Measurements from ENCODE around the gene LCMT1.

LCMT1 gene

GRCh38 chr16:25084797-25085196, 26.7 kb upstream of the LCMT1 start:
- no peaks in the 10 kb centered on the region for H3K9me3 ChIP-seq (replicated peaks in 1 of 11)
- no peak for TF ChIP-seq Cebpa-rat (IDR thresholded peaks at IDR 0.05)
- no peak overlapping the region for H3K27ac ChIP-seq
- no peaks in the 10 kb centered on the region for H3K36me3 ChIP-seq
- H3K27me3 ChIP-seq, result no peaks in the 10 kb centered on the region
- H4K20me1 ChIP-seq, result no peaks in the 10 kb centered on the region
- H3K4me1 ChIP-seq, result no peaks in the 10 kb centered on the region
- no peak overlapping the region for H3K9ac ChIP-seq
- no peak overlapping the region for H3K4me2 ChIP-seq
- H3K4me3 ChIP-seq, result no peak overlapping the region

GRCh38 chr16:25087761-25088160, 23.8 kb upstream of the LCMT1 start:
- TF ChIP-seq Cebpa-rat (IDR thresholded peaks at IDR 0.05), result no peak
- H3K4me3 ChIP-seq, result no peak overlapping the region
- no peaks in the 10 kb centered on the region for H3K27me3 ChIP-seq

GRCh38 chr16:25089351-25089750, 22.2 kb upstream of the LCMT1 start:
- no peaks in the 10 kb centered on the region for H4K20me1 ChIP-seq
- H3K9me3 ChIP-seq (replicated peaks in 1 of 11), result no peaks in the 10 kb centered on the region
- no peaks in the 10 kb centered on the region; a peak in 1 of 22 replicates for H3K36me3 ChIP-seq
- no peaks in the 10 kb centered on the region for H3K27me3 ChIP-seq
- H3K9ac ChIP-seq, result no peak overlapping the region
- H3K27ac ChIP-seq, result no peak overlapping the region
- H3K4me2 ChIP-seq, result no peak overlapping the region
- no peak for TF ChIP-seq Cebpa-rat (IDR thresholded peaks at IDR 0.05)
- H3K4me3 ChIP-seq, result no peak overlapping the region
- H3K4me1 ChIP-seq, result peaks cover 15 to 21% (median 19%) of the 10 kb centered on the region in 10 experiments

More at GRCh38 chr16:25087761-25088160, 23.8 kb upstream of the LCMT1 start:
- H3K4me2 ChIP-seq, result no peak overlapping the region
- H3K4me1 ChIP-seq, result peaks cover 0 to 5% (median 3%) of the 10 kb centered on the region in 10 experiments; a peak in 11 of 20 replicates
- H4K20me1 ChIP-seq, result no peaks in the 10 kb centered on the region
- H3K9ac ChIP-seq, result no peak overlapping the region
- H3K27ac ChIP-seq, result no peak overlapping the region
- no peaks in the 10 kb centered on the region for H3K9me3 ChIP-seq (replicated peaks in 1 of 11)
- no peaks in the 10 kb centered on the region; a peak in 1 of 22 replicates for H3K36me3 ChIP-seq

GRCh38 chr16:25092441-25092840, 19.1 kb upstream of the LCMT1 start:
- Histone ChIP-seq H3K4me1 (peaks cover 22 to 31% (median 26%) of the 10 kb centered on the region in 10 experiments), H4K20me1 (no peaks in the 10 kb centered on the region), H3K4me3 (no peak overlapping the region), H3K27ac (peak overlapping the region in 7 of 11 experiments; percentile 10 to 50 (median 42); a peak in 4 of 22 replicates), H3K27me3 (no peaks in the 10 kb centered on the region), H3K4me2 (peak overlapping the region in 6 of 11 experiments; percentile 19 to 65 (median 53); a peak in 7 of 22 replicates), H3K9ac (no peak overlapping the region), H3K36me3 (no peaks in the 10 kb centered on the region; a peak in 1 of 22 replicates), H3K9me3 (replicated peaks in 1 of 11) (no peaks in the 10 kb centered on the region)
- no peak for TF ChIP-seq Cebpa-rat (IDR thresholded peaks at IDR 0.05)

DNA sequence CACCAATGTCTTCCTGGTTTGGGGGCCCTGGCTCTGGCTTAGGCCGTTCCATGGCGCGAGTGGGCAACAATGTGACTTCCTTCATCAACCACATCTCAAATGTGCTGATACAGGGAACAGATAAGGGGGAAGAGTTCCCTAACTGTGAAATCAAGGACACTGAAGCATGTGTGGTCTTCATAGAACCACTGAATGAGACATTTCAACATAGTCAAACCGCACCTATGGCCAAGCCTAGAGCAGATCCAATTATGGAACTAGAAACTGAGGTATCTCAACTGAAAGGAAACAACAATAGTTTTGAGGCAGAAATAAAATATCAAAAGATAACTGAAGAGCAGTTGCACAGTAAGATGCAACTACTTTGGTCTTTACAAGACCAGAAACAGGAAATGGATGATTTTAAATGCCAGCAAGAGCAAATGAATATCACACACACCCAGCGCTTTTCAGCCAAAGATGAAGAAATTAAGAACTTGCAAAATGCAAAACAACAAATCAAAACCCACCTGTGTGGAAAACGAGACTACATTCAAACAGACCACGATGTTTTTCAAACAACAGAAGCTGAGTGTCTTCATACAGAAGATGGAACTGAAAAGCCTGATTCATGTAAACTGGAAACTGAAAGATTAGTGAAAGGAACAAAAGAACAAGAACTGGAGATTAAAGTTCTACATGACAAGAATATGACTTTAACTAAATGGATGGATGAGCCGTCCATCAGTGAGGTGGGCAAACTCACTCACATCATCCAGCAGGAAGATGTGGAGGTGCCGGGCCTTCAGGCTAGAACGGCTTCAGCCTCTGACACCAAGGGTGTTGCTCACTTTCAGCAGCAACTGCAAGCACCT, 18.1 kb upstream of the LCMT1 start:
- Histone ChIP-seq H3K36me3 (no peaks in the 10 kb centered on the region; a peak in 1 of 22 replicates), H3K27ac (peak overlapping the region in 9 of 11 experiments; percentile 10 to 50 (median 43); a peak in 11 of 22 replicates), H3K9me3 (replicated peaks in 1 of 11) (no peaks in the 10 kb centered on the region), H4K20me1 (no peaks in the 10 kb centered on the region), H3K4me3 (no peak overlapping the region), H3K4me1 (peaks cover 22 to 31% (median 26%) of the 10 kb centered on the region in 10 experiments), H3K27me3 (no peaks in the 10 kb centered on the region), H3K4me2 (peak overlapping the region; percentile 19 to 65 (median 43); a peak in 20 of 22 replicates), H3K9ac (peak overlapping the region in 1 of 11 experiments; percentile 24; a peak in 1 of 22 replicates)
- no peak for TF ChIP-seq Cebpa-rat (IDR thresholded peaks at IDR 0.05)

GRCh38 chr16:25094596-25094995, 16.9 kb upstream of the LCMT1 start:
- Histone ChIP-seq H3K4me1 (peaks cover 22 to 31% (median 26%) of the 10 kb centered on the region in 10 experiments), H3K4me2 (peak overlapping the region; percentile 19 to 65 (median 43); a peak in 20 of 22 replicates)

GRCh38 chr16:25095636-25096035, 15.9 kb upstream of the LCMT1 start:
- no peak overlapping the region for H3K4me2 ChIP-seq
- no peaks in the 10 kb centered on the region for H4K20me1 ChIP-seq
- no peaks in the 10 kb centered on the region for H3K9me3 ChIP-seq (replicated peaks in 1 of 11)
- H3K27me3 ChIP-seq, result no peaks in the 10 kb centered on the region
- no peak overlapping the region for H3K4me3 ChIP-seq
- H3K9ac ChIP-seq, result no peak overlapping the region
- peaks cover 22 to 31% (median 26%) of the 10 kb centered on the region in 10 experiments for H3K4me1 ChIP-seq
- TF ChIP-seq Cebpa-rat (IDR thresholded peaks at IDR 0.05), result no peak
- no peaks in the 10 kb centered on the region; a peak in 1 of 22 replicates for H3K36me3 ChIP-seq
- no peak overlapping the region for H3K27ac ChIP-seq

More at GRCh38 chr16:25094596-25094995, 16.9 kb upstream of the LCMT1 start:
- H3K27ac ChIP-seq, result peak overlapping the region in 4 of 11 experiments; percentile 17 to 49 (median 32); a peak in 4 of 22 replicates
- peak overlapping the region in 1 of 11 experiments; percentile 24; a peak in 1 of 22 replicates for H3K9ac ChIP-seq
- no peaks in the 10 kb centered on the region for H3K9me3 ChIP-seq (replicated peaks in 1 of 11)
- no peak overlapping the region for H3K4me3 ChIP-seq
- TF ChIP-seq Cebpa-rat (IDR thresholded peaks at IDR 0.05), result peak in 1 of 11 experiments; percentile 13; a peak in 1 of 22 replicates
- no peaks in the 10 kb centered on the region; a peak in 1 of 22 replicates for H3K36me3 ChIP-seq
- H4K20me1 ChIP-seq, result no peaks in the 10 kb centered on the region
- H3K27me3 ChIP-seq, result no peaks in the 10 kb centered on the region

GRCh38 chr16:25097276-25097975, 14.1 kb upstream of the LCMT1 start:
- no peaks in the 10 kb centered on the region for H3K27me3 ChIP-seq
- H3K36me3 ChIP-seq, result no peaks in the 10 kb centered on the region
- H4K20me1 ChIP-seq, result no peaks in the 10 kb centered on the region
- no peaks in the 10 kb centered on the region for H3K9me3 ChIP-seq (replicated peaks in 1 of 11)
- H3K27ac ChIP-seq, result no peak overlapping the region
- TF ChIP-seq Cebpa-rat (IDR thresholded peaks at IDR 0.05), result no peak
- H3K4me1 ChIP-seq, result peaks cover 22 to 31% (median 26%) of the 10 kb centered on the region in 10 experiments
- H3K9ac ChIP-seq, result no peak overlapping the region
- no peak overlapping the region for H3K4me3 ChIP-seq
- H3K4me2 ChIP-seq, result 0 out of 22 replicates have a peak overlapping the region, but pooled peaks of 1 of the 11 experiments have one; percentile 12

GRCh38 chr16:25100511-25100910, 11.0 kb upstream of the LCMT1 start:
- peaks cover 0 to 1% (median 0%) of the 10 kb centered on the region in 10 experiments; a peak in 2 of 20 replicates for H3K4me1 ChIP-seq
- no peak overlapping the region for H3K4me3 ChIP-seq
- H3K27ac ChIP-seq, result no peak overlapping the region
- no peak for TF ChIP-seq Cebpa-rat (IDR thresholded peaks at IDR 0.05)
- H3K9ac ChIP-seq, result no peak overlapping the region
- H4K20me1 ChIP-seq, result no peaks in the 10 kb centered on the region
- H3K4me2 ChIP-seq, result no peak overlapping the region
- H3K27me3 ChIP-seq, result peaks cover 2 to 9% (median 8%) of the 10 kb centered on the region in 11 experiments
- peaks cover 0 to 5% (median 0%) of the 10 kb centered on the region in 11 experiments; a peak in 1 of 22 replicates for H3K36me3 ChIP-seq
- H3K9me3 ChIP-seq (replicated peaks in 1 of 11), result no peaks in the 10 kb centered on the region

All from BLaER1 treated with 17β-estradiol and CSF1 and Interleukin-3, amounts not matched to agents 10 nM and 100 nM (cell line).